OCI-LY3 (cell line): ENCODE measurements around the gene NDUFB3.

Experiments
- H2AFZ ChIP-seq: fragments of 200-600, 300-600 bp; shearing (Covaris generic); 2 replicates; pipeline ENCODE4 v1.6.0; 2014; ENCODE audit warnings: antibody characterized with exemption, low read depth, low read length
- H3K27ac ChIP-seq: fragments of 200-600, 300-600 bp; sonication (generic); 2 replicates; pipeline ENCODE4 v1.5.1; 2014; ENCODE audit warnings: mild to moderate bottlenecking, low read length, moderate library complexity, mixed read lengths
- H3K27me3 ChIP-seq: fragments of 200-600, 300-600 bp; sonication (generic); 2 replicates; pipeline ENCODE4 v1.6.1; 2014; ENCODE audit warnings: low read depth, low read length, mixed read lengths
- H3K36me3 ChIP-seq: fragments of 200-600, 300-600 bp; sonication (generic); replicated peaks from 2 replicates; pipeline ENCODE3; 2014; ENCODE audit warnings: low read depth, low read length, mixed read lengths
- H3K4me1 ChIP-seq: fragments of 300-600, 200-600 bp; sonication (generic); 2 replicates; pipeline ENCODE4 v1.6.1; 2014; ENCODE audit warnings: low read length, mixed read lengths
- H3K4me2 ChIP-seq: fragments of 200-600, 300-600 bp; sonication (generic); 2 replicates; pipeline ENCODE4 v1.6.1; 2014; ENCODE audit warnings: low read length, mixed read lengths
- H3K4me3 ChIP-seq: fragments of 300-600, 200-600 bp; sonication (generic); 2 replicates; pipeline ENCODE4 v1.5.1; 2014; ENCODE audit warnings: antibody characterized with exemption, mild to moderate bottlenecking, low read length, moderate library complexity
- H3K79me2 ChIP-seq: fragments of 300-600, 200-600 bp; shearing (Covaris generic); 2 replicates; pipeline ENCODE4 v1.6.1; 2014; ENCODE audit warnings: mild to moderate bottlenecking, low read length, mixed read lengths
- H3K9ac ChIP-seq: fragments of 300-600, 200-600 bp; shearing (Covaris generic); 2 replicates; pipeline ENCODE4 v1.6.0; 2014; ENCODE audit warnings: mild to moderate bottlenecking, low read length, moderate library complexity
- H3K9me3 ChIP-seq: fragments of 200-600, 300-600 bp; shearing (Covaris generic); 2 replicates; pipeline ENCODE4 v1.6.1; 2014; ENCODE audit warnings: low read length, mixed read lengths; ENCODE audit not compliant: insufficient read depth
- H4K20me1 ChIP-seq: fragments of 200-600, 300-600 bp; sonication (generic); 2 replicates; pipeline ENCODE4 v1.6.1; 2016; ENCODE audit warnings: low read length, mixed read lengths; ENCODE audit not compliant: insufficient read depth
- CTCF ChIP-seq: fragments of 200-600, 300-600 bp; sonication (generic); IDR thresholded peaks from 2 replicates; pipeline ENCODE4 v1.5.1; 2014; ENCODE audit warnings: antibody characterized with exemption, low read length, low read depth
- EZH2phosphoT487 ChIP-seq: fragments of 200-600 bp; shearing (Covaris generic); IDR thresholded peaks from 2 replicates; pipeline ENCODE4 v1.6.1; 2018; ENCODE audit warnings: antibody characterized with exemption, mixed run types, low read depth

NDUFB3 gene

GRCh38 chr2:201074996-201075395 is 3.2 kb downstream of the NDUFB3 start:
- no peaks in the 10 kb centered on the region for H3K27me3 ChIP-seq
- H4K20me1 ChIP-seq, result 0 out of 2 replicates have a peak, but pooled peaks cover 3% of the 10 kb centered on the region
- H2AFZ ChIP-seq, result no peak overlapping the region
- peaks cover 43% of the 10 kb centered on the region for H3K79me2 ChIP-seq
- no peak overlapping the region for H3K4me2 ChIP-seq
- no peak overlapping the region for H3K9ac ChIP-seq
- no peak overlapping the region for H3K4me3 ChIP-seq
- no peak overlapping the region for H3K27ac ChIP-seq
- TF ChIP-seq EZH2phosphoT487, result no peak
- no peak for TF ChIP-seq CTCF
- H3K9me3 ChIP-seq, result no peaks in the 10 kb centered on the region
- H3K36me3 ChIP-seq, result no peaks in the 10 kb centered on the region
- peaks cover 9% of the 10 kb centered on the region for H3K4me1 ChIP-seq

GRCh38 chr2:201084863-201085262 is 13.1 kb downstream of the NDUFB3 start:
- no peaks in the 10 kb centered on the region for H3K9me3 ChIP-seq
- H3K79me2 ChIP-seq, result no peaks in the 10 kb centered on the region
- H3K4me3 ChIP-seq, result no peak overlapping the region
- H4K20me1 ChIP-seq, result no peaks in the 10 kb centered on the region
- no peaks in the 10 kb centered on the region for H3K27me3 ChIP-seq
- TF ChIP-seq CTCF (no peak), EZH2phosphoT487 (no peak)
- H2AFZ ChIP-seq, result no peak overlapping the region
- no peak overlapping the region for H3K27ac ChIP-seq
- H3K9ac ChIP-seq, result no peak overlapping the region
- no peak overlapping the region for H3K4me2 ChIP-seq
- peaks cover 13% of the 10 kb centered on the region for H3K36me3 ChIP-seq
- no peaks in the 10 kb centered on the region for H3K4me1 ChIP-seq

- Histone ChIP-seq H3K27me3 (no peaks in the 10 kb centered on the region), H3K27ac (no peak overlapping the region), H3K79me2 (no peaks in the 10 kb centered on the region), H3K9ac (no peak overlapping the region), H3K4me2 (no peak overlapping the region), H2AFZ (no peak overlapping the region), H3K9me3 (no peaks in the 10 kb centered on the region), H4K20me1 (no peaks in the 10 kb centered on the region), H3K4me1 (no peaks in the 10 kb centered on the region), H3K36me3 (peaks cover 11% of the 10 kb centered on the region), H3K4me3 (no peak overlapping the region)
- no peak for TF ChIP-seq CTCF
- TF ChIP-seq EZH2phosphoT487, result no peak
These were observed 18.8 kb downstream of the NDUFB3 start for GRCh38 chr2:201090574-201090973.

GRCh38 chr2:201093573-201093972 is 21.8 kb downstream of the NDUFB3 start:
- H3K4me1 ChIP-seq, result no peaks in the 10 kb centered on the region
- H3K36me3 ChIP-seq, result peaks cover 5% of the 10 kb centered on the region
- H3K9ac ChIP-seq, result no peak overlapping the region
- no peak overlapping the region for H3K27ac ChIP-seq
- TF ChIP-seq CTCF (no peak), EZH2phosphoT487 (no peak)
- no peak overlapping the region for H3K4me2 ChIP-seq
- no peaks in the 10 kb centered on the region for H3K9me3 ChIP-seq
- no peaks in the 10 kb centered on the region for H4K20me1 ChIP-seq
- H3K27me3 ChIP-seq, result no peaks in the 10 kb centered on the region
- no peak overlapping the region for H3K4me3 ChIP-seq
- H2AFZ ChIP-seq, result no peak overlapping the region
- no peaks in the 10 kb centered on the region for H3K79me2 ChIP-seq
